Measurements from ENCODE around the gene HSPA9.

Gene HSPA9

DNA sequence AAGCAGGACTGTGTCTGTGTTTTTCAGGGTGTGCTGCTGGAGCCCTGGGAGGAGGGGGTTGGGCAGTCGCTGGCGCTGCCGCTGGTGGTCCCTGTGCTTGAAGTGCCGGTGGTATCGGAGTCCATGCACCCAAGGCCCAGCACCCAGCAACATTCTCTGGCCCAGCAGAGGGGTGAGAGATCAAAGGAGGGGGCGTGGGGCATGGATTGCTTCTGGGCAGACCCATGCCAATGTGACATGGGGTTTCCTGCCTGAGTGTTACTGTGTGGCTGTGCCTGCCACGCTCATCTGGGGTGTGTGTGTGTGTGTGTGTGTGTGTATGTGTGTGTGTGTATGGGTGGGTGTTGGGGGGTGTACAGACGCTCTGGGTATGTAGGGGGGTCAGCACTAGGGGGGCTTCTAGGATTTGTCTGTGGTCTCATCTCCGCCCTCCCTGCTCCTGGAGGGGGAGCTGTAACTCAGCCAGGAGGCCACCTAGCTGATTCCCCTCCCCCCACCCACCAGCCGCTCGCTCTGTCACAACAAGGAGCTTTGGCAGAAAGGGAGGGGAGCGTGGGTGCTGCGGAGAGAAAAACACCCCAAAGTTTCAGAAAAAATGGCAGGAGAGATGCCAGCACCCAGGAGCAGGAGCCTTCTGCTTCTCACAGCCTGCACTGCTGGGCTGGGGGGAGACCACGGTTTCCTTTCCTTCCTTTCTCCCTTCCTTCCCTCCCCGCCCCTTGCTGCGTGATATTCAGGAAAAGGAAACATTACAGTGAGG is 35.9 kb upstream of the HSPA9 start:
- Histone ChIP-seq H3K4me3 (ENCODE audit: low read depth, low read length) (no peak overlapping the region), H3K36me3 (ENCODE audit: control insufficient read depth in 2 of 2, insufficient read depth in 1 of 2, low read length in 2 of 2) (no peaks in the 10 kb centered on the region), H3K9me3 (ENCODE audit: control insufficient read depth, insufficient read depth, low read depth, low read length) (no peaks in the 10 kb centered on the region), H3K4me1 (ENCODE audit: control insufficient read depth, insufficient read depth, low read length) (peaks cover 7% of the 10 kb centered on the region), H3K27ac (ENCODE audit: extremely low read depth, low read depth, low read length) (no peak overlapping the region)
- ChIA-PET CTCF (no interaction called here), POLR2A (interaction anchor here (0.6 kb wide), 1 partner anchor 33 kb away, joined by 6 read pairs; no protein-coding TSS in a partner anchor)
- TF ChIP-seq ZNF354C (tag by site-specific recombination; IDR thresholded peaks at IDR 0.05; ENCODE audit: borderline replicate concordance, low read depth) (no peak), EGR2 (tag by site-specific recombination; IDR thresholded peaks at IDR 0.05; ENCODE audit: low read depth) (peak; percentile 21; the same call in 1 of the 2 replicates), GLIS2 (tag by site-specific recombination; IDR thresholded peaks at IDR 0.05) (0 out of 2 replicates have a peak, but pooled peaks have one; percentile 18), ZNF610 (tag by site-specific recombination; IDR thresholded peaks at IDR 0.05; ENCODE audit: borderline replicate concordance) (0 out of 2 replicates have a peak, but pooled peaks have one; percentile 47), ZNF302 (tag by site-specific recombination; IDR thresholded peaks at IDR 0.05; ENCODE audit: low read depth) (no peak), ZFHX2 (tag by site-specific recombination; conservative IDR thresholded peaks at IDR 0.05) (peak; percentile 66), ZNF202 (tag by site-specific recombination; IDR thresholded peaks at IDR 0.05; ENCODE audit: borderline replicate concordance) (no peak), ZNF596 (tag by site-specific recombination; IDR thresholded peaks at IDR 0.05) (0 out of 2 replicates have a peak, but pooled peaks have one; percentile 29), ZNF792 (tag by site-specific recombination; IDR thresholded peaks at IDR 0.05) (no peak)
- TF ChIP-seq, protein P1, sequence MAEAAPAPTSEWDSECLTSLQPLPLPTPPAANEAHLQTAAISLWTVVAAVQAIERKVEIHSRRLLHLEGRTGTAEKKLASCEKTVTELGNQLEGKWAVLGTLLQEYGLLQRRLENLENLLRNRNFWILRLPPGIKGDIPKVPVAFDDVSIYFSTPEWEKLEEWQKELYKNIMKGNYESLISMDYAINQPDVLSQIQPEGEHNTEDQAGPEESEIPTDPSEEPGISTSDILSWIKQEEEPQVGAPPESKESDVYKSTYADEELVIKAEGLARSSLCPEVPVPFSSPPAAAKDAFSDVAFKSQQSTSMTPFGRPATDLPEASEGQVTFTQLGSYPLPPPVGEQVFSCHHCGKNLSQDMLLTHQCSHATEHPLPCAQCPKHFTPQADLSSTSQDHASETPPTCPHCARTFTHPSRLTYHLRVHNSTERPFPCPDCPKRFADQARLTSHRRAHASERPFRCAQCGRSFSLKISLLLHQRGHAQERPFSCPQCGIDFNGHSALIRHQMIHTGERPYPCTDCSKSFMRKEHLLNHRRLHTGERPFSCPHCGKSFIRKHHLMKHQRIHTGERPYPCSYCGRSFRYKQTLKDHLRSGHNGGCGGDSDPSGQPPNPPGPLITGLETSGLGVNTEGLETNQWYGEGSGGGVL (tag by site-specific recombination; IDR thresholded peaks at IDR 0.05) = 0 out of 2 replicates have a peak, but pooled peaks have one; percentile 8
- TF ChIP-seq, protein P2, sequence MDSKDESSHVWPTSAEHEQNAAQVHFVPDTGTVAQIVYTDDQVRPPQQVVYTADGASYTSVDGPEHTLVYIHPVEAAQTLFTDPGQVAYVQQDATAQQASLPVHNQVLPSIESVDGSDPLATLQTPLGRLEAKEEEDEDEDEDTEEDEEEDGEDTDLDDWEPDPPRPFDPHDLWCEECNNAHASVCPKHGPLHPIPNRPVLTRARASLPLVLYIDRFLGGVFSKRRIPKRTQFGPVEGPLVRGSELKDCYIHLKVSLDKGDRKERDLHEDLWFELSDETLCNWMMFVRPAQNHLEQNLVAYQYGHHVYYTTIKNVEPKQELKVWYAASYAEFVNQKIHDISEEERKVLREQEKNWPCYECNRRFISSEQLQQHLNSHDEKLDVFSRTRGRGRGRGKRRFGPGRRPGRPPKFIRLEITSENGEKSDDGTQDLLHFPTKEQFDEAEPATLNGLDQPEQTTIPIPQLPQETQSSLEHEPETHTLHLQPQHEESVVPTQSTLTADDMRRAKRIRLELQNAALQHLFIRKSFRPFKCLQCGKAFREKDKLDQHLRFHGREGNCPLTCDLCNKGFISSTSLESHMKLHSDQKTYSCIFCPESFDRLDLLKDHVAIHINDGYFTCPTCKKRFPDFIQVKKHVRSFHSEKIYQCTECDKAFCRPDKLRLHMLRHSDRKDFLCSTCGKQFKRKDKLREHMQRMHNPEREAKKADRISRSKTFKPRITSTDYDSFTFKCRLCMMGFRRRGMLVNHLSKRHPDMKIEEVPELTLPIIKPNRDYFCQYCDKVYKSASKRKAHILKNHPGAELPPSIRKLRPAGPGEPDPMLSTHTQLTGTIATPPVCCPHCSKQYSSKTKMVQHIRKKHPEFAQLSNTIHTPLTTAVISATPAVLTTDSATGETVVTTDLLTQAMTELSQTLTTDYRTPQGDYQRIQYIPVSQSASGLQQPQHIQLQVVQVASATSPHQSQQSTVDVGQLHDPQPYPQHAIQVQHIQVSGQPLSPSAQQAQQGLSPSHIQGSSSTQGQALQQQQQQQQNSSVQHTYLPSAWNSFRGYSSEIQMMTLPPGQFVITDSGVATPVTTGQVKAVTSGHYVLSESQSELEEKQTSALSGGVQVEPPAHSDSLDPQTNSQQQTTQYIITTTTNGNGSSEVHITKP (tag by site-specific recombination; IDR thresholded peaks at IDR 0.05) = peak; percentile 39; the same call in 1 of the 2 replicates
- TF ChIP-seq, protein P3, sequence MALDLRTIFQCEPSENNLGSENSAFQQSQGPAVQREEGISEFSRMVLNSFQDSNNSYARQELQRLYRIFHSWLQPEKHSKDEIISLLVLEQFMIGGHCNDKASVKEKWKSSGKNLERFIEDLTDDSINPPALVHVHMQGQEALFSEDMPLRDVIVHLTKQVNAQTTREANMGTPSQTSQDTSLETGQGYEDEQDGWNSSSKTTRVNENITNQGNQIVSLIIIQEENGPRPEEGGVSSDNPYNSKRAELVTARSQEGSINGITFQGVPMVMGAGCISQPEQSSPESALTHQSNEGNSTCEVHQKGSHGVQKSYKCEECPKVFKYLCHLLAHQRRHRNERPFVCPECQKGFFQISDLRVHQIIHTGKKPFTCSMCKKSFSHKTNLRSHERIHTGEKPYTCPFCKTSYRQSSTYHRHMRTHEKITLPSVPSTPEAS (tag by site-specific recombination; IDR thresholded peaks at IDR 0.05) = peak; percentile 83
- TF ChIP-seq, protein P4, sequence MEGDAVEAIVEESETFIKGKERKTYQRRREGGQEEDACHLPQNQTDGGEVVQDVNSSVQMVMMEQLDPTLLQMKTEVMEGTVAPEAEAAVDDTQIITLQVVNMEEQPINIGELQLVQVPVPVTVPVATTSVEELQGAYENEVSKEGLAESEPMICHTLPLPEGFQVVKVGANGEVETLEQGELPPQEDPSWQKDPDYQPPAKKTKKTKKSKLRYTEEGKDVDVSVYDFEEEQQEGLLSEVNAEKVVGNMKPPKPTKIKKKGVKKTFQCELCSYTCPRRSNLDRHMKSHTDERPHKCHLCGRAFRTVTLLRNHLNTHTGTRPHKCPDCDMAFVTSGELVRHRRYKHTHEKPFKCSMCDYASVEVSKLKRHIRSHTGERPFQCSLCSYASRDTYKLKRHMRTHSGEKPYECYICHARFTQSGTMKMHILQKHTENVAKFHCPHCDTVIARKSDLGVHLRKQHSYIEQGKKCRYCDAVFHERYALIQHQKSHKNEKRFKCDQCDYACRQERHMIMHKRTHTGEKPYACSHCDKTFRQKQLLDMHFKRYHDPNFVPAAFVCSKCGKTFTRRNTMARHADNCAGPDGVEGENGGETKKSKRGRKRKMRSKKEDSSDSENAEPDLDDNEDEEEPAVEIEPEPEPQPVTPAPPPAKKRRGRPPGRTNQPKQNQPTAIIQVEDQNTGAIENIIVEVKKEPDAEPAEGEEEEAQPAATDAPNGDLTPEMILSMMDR (tag by site-specific recombination; IDR thresholded peaks at IDR 0.05) = 0 out of 2 replicates have a peak, but pooled peaks have one; percentile 21
- TF ChIP-seq, protein P5, sequence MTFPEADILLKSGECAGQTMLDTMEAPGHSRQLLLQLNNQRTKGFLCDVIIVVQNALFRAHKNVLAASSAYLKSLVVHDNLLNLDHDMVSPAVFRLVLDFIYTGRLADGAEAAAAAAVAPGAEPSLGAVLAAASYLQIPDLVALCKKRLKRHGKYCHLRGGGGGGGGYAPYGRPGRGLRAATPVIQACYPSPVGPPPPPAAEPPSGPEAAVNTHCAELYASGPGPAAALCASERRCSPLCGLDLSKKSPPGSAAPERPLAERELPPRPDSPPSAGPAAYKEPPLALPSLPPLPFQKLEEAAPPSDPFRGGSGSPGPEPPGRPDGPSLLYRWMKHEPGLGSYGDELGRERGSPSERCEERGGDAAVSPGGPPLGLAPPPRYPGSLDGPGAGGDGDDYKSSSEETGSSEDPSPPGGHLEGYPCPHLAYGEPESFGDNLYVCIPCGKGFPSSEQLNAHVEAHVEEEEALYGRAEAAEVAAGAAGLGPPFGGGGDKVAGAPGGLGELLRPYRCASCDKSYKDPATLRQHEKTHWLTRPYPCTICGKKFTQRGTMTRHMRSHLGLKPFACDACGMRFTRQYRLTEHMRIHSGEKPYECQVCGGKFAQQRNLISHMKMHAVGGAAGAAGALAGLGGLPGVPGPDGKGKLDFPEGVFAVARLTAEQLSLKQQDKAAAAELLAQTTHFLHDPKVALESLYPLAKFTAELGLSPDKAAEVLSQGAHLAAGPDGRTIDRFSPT (tag by site-specific recombination; IDR thresholded peaks at IDR 0.05) = peak; percentile 59; the same call in 1 of the 2 replicates

Measured in HEK293 (cell line).